Activated effector memory CD4-positive, alpha-beta T cell treated with anti-CD3 and anti-CD28 coated beads, Interleukin-2, amount 50 U/mL, for 16 hours (primary cell): ENCODE data around the gene TNFAIP2.
"Not testable (repeated sequence)": the region's sequence is repeated elsewhere in the genome, so short reads cannot be mapped to it uniquely, and the experiment has no call there.

Experiments used
- DNase-seq: peaks from one replicate; pipeline ENCODE4 v3.0.0-alpha.2; 2020

The TNFAIP2 gene

DNA sequence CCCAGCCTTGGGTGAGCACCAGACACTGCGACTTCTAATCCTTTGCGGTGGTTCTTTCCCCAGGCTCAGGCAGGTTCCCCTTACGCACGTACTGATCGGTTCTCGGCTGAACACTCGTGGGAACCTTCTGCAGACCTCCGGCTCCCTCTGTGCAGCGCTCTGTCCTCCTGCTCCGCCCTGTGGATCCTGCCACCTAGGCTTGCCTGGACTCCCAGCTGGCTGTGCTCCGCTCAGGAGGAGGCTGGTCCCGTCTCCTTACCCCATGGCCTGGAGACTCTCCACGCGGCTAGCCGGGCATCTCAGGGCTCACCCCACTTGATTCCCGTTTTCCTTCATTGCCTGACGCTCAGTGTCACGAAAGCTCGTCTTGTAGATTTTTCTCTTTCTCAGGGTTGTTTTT lies 34.7 kb downstream of the TNFAIP2 start:
- no peak for DNase-seq

DNA sequence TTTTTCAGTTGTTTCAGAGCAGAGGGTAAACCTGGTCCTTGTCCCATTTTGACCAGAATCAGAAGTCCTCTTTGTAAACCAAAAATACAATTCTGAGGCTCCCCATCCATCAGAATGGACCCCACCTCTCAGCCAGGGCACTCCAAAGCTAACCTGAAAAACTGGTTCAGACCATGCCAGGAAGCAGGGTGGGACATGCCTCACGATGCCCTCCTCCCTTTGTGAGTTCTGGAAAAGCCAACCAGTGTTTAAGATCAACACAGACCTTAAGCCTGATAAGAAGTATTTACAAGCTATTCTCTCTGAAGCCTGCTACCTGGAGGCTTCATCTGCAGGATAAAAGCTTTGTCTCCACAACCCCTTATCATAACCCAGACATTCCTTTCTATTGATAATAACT lies 35.4 kb downstream of the TNFAIP2 start:
- no peak for DNase-seq

DNA sequence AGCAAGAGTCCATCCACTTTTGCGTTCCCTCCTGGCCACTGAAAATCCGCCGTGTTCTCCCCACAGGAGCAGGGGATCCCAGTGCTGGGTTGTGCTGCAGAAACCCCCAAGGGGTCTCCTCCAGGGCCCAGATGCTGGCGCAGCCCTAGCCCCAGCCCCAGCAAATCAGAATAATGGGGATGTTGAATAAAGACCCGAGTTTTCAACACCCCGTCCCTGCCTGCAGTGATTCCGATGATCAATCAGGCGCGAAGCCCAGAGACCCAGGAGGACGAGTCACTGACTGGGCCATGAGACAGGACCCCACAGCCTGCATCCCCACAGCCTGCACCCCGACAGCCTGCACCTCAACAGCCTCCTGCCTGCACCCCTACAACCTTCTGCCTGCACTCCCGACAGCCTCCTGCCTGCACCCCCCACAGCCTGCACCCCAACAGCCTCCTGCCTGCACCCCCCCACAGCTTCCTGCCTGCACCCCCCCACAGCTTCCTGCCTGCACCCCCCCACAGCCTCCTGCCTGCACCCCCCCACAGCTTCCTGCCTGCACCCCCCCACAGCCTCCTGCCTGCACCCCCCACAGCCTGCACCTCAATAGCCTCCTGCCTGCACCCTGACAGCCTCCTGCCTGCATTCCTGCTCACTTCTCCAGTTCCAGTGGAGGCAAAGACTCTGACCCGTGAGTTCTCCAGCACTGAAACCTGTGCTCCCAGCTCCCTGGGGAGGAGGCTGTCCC lies 37.2 kb downstream of the TNFAIP2 start:
- no peak for DNase-seq

DNA sequence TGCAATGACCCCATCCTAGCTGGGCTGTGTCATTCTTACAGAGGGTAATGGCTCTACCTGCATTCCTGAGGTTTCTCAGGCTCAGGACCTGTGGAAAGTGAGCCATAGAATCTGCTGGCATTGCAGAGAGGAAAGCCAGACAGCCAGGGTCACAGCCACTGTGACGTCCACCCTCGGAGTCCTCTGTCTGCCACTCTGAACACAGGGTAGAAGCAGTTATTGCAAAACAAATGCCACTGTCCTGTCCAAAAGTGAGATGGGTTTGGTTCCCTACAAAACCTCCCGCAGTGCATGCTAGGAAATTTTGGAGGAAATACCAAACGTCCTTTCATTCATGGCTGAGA lies 37.8 kb downstream of the TNFAIP2 start:
- DNase-seq, result no peak

DNA sequence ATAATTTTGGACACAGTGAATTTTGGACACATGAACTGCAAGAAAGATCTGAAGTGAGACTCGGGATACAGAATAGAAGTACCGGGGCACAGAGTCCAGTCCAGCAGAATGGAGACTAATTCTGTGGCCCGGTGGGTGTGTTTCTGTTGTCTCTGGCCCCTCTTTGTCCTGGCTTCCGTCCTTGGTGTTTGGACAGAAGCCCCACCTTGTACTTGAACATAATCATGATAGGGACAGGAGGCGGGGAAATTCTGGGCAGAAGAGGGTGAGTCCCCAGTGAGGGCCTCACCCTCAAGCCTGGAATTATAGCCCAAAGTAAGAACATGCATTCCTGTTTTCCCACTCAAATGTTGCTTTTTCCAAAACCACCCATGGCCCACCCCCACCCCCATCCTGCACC lies 39.9 kb downstream of the TNFAIP2 start:
- no peak for DNase-seq

DNA sequence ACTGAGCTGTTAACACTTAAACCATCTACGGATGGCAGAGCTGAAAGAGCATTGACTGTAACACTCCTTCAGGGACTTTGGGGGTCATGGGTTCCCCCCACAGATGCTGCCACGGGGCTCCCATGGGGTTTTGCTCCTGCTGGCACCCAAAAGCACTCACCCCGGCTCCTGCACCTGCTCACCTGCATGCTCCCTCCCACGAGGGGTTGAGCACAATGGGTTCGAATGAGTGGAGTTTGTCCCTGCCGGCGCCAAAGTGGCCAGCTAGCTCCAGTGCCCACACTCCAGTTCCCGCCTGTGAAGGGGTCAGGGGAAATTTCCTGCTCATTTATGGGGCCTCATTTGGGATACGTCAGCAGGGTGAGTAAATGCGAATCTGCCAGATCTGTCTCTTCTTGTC lies 40.7 kb downstream of the TNFAIP2 start:
- DNase-seq, result no peak

DNA sequence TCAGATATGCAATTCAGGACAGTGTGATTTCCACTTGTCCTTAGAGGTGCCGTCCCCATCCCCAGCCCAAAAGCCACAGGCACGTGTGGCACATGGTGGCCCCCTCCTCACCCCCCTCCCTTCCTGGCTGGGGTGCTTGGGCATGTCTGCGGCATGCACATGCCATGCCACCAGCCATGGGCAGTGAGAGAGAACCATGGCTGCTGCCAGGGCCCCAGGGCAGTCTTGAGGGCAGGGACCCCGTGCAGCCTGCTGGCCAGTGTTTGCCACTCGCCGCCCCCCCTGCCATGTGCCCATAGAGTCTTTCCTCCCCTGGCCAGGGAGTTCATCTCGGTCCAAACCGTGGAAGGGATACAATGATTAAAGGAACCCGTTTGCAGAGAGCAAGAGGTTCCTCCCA lies 41.5 kb downstream of the TNFAIP2 start:
- no peak for DNase-seq

DNA sequence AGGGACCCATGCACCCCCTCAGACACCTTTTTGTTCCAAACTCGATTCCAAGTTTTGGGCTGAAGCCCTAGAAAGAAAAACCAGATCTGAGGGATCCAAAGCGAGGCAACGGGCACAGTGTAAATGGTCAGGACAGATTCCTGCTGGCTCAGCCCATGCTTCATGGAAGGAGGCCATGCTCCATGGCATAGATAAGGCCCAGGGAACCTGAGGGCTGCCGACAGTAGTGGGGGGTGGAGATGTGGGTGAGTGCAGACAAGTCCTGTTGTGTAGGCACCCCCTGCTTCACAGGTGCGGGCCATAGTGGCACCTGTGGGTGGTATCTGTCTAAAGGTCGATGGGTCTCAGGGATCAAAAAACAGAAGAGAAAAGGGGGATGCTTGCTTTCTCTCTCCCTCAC lies 42.1 kb downstream of the TNFAIP2 start:
- no peak for DNase-seq

DNA sequence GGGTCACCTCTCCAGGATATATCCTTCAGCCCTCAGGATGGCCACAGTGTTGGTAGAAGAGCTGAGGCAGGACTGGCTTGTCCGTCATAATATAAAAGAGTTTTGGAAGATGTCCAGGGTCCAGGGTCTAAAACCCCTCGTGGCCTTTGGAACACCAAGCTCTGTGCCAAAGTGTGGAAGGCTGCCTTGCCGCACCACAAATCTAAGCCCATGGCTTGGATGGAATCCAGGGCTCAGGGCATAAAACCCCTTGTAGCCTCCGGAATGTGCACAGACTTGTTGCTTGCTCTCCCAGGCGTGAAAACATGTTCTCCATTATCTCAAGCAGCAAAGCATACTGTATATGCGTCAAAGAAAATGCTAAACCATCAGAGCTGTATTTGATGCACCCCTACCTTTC lies 46.7 kb downstream of the TNFAIP2 start:
- no peak for DNase-seq

DNA sequence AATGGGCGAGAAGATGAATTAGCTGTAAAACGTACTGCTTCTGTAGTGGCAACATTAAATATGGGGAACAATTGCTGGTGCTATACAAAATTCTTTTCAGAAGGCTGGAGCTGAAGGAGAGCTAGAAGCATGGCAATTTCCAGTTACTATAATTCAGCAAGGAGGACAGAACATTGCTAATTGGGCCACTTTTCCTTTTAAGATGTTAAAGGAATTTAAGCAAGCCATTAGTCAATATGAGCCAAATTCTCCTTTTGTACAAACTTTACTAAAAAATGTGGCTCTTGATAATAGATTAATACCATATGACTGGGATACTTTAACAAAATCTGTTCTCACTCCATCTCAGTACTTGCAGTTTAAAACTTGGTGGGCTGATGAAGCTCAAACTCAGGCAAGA lies 47.9 kb downstream of the TNFAIP2 start:
- DNase-seq, result not testable (repeated sequence)

DNA sequence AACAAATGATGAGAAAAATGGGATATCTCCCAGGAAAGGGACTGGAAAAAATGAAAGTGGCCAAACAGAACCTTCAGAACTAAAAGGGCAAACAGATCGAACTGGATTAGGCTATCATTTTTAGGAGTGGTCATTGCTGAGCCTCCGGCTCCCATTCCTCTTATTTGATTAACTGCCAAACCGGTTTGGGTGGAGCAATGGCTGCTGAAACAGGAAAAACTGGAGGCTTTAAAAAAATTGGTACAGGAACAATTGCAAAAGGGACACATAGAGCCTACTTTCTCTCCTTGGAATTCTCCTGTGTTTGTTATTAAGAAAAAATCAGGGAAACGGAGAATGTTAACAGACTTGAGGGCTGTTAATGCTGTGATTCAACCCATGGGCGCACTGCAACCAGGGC lies 49.7 kb downstream of the TNFAIP2 start:
- DNase-seq, result no peak

DNA sequence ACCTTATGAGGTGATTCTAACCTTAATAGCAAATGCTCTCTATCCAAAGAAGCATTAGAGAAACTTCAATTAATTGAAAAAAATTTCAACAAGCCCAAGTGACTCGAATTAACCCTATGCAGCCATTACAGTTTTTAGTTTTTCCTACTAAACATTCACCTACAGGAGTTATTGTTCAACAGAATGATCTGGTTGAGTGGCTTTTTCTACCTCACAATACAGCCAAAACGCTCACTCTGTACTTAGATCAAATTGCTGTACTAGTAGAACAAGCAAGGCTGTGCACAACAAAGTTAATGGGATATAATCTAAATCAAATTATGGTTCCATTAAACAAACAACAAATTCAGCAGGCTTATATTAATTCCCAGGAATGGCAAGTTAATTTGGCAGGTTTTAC lies 50.6 kb downstream of the TNFAIP2 start:
- not testable (repeated sequence) for DNase-seq

DNA sequence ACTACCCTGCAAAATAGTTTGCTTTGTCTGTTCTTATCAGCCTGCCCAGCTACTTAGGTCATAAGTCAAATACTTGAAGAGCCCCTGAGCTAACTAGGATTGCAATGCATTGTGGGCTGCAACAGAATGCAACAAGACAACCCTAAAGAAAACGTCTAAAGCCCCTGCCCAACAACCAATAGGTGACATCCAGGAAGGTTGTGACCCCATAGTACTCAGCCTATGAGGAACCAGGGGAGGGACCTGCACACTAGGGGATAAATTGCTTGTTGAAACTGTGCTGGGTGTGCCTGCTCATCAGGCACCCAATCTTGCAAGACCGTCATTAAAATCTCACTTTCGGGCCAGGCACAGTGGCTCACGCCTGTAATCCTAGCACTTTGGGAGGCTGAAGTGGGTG lies 52.9 kb downstream of the TNFAIP2 start:
- not testable (repeated sequence) for DNase-seq

DNA sequence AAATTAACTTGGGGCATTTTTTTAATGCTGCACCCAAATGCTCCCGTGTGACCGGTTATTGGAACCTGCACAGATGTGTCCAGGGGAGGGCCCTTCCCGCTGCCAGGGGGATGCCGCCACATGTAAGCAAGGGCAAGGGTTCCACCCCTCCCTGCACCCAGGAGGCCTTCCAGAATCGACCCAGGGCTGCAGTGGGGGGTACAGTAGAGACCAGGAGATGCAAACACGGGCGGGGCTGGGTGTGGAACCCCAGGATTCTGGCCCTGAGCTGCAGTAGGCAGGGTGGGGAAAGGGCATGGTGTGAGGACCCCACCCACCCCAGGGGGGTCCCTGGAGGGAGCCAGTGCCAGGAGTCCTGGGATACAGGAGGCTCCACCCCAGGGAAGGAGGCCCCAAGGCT lies 54.1 kb downstream of the TNFAIP2 start:
- no peak for DNase-seq

DNA sequence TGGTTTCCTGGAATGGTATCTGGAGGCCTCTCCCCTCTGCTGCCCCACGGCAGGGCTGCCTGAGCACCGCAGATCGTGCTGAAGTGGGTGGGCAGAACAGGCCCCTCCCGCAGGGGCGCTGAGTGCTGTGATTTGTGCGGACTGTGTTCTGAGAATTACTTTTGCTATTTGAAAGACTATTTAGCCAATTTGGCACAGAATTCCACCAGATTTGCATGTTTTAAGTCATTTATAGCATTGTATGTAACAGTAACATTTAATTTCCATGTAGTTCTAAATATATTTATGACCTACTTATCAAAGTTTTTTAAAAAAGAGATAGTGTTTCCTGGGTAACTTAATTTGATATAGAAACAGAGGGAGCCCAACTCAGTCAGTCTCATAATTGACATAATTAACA lies 55.3 kb downstream of the TNFAIP2 start:
- DNase-seq, result no peak

DNA sequence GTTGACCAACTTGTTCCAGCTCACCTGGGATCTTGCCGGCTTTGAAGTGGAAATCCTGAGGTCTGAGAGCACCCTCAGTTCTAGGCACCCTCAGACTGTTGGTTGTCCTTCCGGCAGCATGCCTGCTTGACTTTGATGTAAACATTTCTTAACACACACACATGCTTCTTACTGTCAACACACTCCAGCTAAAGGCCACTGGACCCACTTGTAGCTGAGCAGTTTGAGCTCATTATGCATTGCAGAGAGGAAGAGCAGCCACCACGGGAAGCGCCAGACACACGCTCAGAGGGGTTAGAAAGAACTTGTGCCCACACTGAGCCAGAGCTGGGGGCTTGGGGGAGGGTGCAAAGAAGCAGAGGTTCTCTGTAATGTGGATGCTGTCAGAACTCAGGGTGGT lies 55.8 kb downstream of the TNFAIP2 start:
- DNase-seq, result no peak

DNA sequence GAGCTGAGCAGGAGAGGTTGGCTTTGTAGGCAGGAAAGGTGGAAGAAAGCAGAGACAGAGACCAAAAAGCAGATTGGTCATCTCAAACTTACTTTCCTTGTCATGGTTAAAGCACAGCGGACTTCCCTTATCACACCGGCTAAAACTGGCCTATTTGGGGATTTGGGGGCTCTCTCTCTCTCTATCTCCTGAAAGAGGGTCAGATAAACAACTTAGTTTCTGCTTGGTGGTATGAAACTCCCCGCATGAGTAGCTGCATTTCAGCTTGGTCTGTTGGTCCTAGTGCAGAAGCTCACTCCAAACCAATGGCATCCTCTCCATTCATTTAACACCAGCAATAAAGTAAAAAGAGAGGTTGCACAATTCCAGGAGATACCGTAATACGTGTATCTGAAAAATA lies 57.1 kb downstream of the TNFAIP2 start:
- DNase-seq, result no peak

DNA sequence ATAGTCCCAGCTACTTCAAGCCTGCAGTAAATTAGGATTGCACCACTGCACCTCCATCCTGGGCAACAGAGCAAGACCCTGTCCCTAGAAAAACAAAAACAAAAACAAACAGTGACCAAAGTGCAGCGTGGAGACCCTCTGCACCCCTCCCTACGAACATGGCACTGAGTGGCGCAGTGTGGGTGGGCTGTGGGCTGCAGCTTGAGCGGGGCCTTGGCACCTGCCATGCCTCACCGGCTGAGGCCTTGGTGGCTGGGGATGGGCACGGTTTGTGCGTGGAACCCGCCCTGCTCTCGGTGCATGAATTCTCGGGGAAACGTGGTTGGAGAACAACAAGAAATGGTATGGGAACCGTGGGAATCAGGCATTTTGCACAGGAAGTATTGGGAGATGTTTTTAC lies 60.8 kb downstream of the TNFAIP2 start:
- no peak for DNase-seq

DNA sequence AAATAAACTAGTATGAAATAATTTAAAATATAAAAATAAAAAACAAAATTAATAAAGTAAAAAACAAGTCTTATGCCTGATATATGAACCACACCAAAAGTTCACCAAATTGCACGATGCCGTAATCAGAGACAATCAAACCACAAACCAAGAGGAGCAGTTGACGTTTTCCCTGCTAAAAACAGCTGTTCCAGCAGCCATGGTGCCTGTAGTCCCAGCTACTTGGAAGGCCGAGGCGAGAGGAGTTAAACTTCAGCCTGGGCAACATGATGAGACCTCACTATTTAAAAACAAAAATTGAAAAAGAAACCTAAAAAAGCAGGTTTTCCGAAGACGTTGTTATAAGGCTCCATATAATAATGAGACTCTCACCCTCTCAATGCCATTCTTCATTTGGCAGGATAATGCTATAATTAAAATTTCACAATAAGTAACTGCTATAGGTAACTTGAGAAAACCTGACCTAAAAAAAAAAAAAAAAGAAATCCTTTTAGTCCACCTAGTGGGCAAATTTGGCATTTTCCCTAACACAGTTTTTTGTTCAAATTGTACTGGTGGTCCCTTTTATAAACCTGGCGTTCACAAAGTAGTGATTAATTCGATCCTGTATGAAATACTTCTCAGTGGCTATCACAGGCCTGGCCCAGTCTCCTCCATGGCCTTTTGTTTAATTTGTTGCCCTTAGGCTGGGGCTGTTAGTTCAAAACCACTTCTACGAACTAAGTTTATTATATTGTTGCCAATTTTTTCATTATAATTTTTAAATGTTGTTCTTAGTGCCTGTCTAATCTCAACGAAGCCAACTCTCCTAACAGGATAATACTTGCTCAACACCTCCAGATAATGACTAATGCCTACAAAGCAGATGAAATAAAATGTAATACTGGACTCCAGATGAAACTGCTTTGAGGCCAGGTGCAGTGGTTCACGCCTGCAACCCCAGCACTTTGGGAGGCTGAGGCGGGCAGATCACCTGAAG lies 62.1 kb downstream of the TNFAIP2 start:
- no peak for DNase-seq

DNA sequence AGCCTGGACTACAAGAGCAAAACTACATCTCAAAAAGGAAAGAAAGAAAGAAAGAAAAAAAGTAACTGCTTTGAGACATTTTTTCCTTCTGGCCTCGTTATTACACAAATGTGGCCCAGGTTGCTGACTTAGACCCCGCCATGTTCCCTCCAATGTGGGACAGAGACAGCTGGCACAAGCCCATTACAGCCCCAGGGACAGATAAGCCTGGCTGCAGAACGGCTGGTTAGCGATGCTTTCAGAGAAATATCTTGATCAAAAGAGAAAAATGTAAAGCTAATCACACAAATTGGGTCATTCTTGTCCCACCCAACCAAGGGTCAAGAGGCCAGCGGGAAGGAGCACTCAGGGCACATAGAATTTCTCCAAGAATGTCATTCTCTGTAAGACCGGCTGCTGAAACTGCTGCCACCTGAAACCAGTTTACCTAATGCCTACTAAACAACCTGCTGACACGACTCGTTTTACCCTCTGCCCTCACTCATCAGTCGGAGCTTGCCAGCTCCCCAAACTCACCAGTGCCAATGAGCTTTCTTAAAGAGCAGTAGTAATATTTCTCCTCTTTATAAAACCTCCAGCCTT lies 63.1 kb downstream of the TNFAIP2 start:
- no peak for DNase-seq
